GM19452 (cell line): Measurements from ENCODE around the gene SEMA5A.
A peak's percentile ranks its signal among the peaks of the same experiment; 100 is the strongest.

Experiments used
- ATAC-seq: cut with Tn5 transposase; IDR thresholded peaks from one replicate; pipeline ENCODE4 v1.9.1; 2021; ENCODE audit not compliant: unreplicated experiment

SEMA5A gene

GRCh38 chr5:9515436-9515835, 30.4 kb downstream of the SEMA5A start:
- no peak for ATAC-seq

- no peak for ATAC-seq
These were observed 30.9 kb downstream of the SEMA5A start for GRCh38 chr5:9514968-9515367.

GRCh38 chr5:9513827-9514226, 32.0 kb downstream of the SEMA5A start:
- ATAC-seq = no peak

GRCh38 chr5:9512457-9512856, 33.4 kb downstream of the SEMA5A start:
- ATAC-seq = no peak

- no peak for ATAC-seq
These were observed 37.9 kb downstream of the SEMA5A start for GRCh38 chr5:9507974-9508373.

- no peak for ATAC-seq
These were observed 40.6 kb downstream of the SEMA5A start for GRCh38 chr5:9505225-9505624.

- ATAC-seq = no peak
These were observed 43.0 kb downstream of the SEMA5A start for GRCh38 chr5:9502864-9503263.

- no peak for ATAC-seq
These were observed 43.6 kb downstream of the SEMA5A start for GRCh38 chr5:9502050-9502834.

- ATAC-seq = no peak
These were observed 45.2 kb downstream of the SEMA5A start for GRCh38 chr5:9500625-9501024.

- no peak for ATAC-seq
These were observed 45.7 kb downstream of the SEMA5A start for GRCh38 chr5:9500193-9500592.

- ATAC-seq = peak; percentile 60
These were observed 46.4 kb downstream of the SEMA5A start for GRCh38 chr5:9499498-9499876.

- no peak for ATAC-seq
These were observed 47.1 kb downstream of the SEMA5A start for GRCh38 chr5:9498541-9499497.

GRCh38 chr5:9497347-9497746, 48.5 kb downstream of the SEMA5A start:
- ATAC-seq = no peak

GRCh38 chr5:9496801-9497200, 49.1 kb downstream of the SEMA5A start:
- no peak for ATAC-seq

- ATAC-seq = no peak
These were observed 50.8 kb downstream of the SEMA5A start for GRCh38 chr5:9495121-9495520.

- ATAC-seq = no peak
These were observed 51.6 kb downstream of the SEMA5A start for GRCh38 chr5:9494301-9494700.

- ATAC-seq = no peak
These were observed 55.3 kb downstream of the SEMA5A start for GRCh38 chr5:9490494-9491097.

GRCh38 chr5:9483779-9484178, 62.1 kb downstream of the SEMA5A start:
- no peak for ATAC-seq

GRCh38 chr5:9483243-9483642, 62.6 kb downstream of the SEMA5A start:
- no peak for ATAC-seq

- ATAC-seq = no peak
These were observed 63.5 kb downstream of the SEMA5A start for GRCh38 chr5:9482381-9482780.

GRCh38 chr5:9480499-9480898, 65.4 kb downstream of the SEMA5A start:
- ATAC-seq = no peak

GRCh38 chr5:9479990-9480389, 65.9 kb downstream of the SEMA5A start:
- no peak for ATAC-seq
